C4-2B (cell line): ENCODE measurements around the gene FCHSD2.

Experiments used
- CTCF ChIP-seq: fragments of 450-650 bp; conservative IDR thresholded peaks from 2 replicates; pipeline ENCODE4 v1.5.1; 2017; ENCODE audit warnings: mild to moderate bottlenecking
- ZFX ChIP-seq: fragments of 450-650 bp; IDR thresholded peaks from 2 replicates; pipeline ENCODE4 v1.6.1; 2017

- no peak for TF ChIP-seq CTCF
- TF ChIP-seq ZFX, result no peak
Measured at GRCh38 chr11:72937439-72937838, 204.7 kb downstream of the FCHSD2 start.
